Measurements from ENCODE around the gene NCOA6.

DNA sequence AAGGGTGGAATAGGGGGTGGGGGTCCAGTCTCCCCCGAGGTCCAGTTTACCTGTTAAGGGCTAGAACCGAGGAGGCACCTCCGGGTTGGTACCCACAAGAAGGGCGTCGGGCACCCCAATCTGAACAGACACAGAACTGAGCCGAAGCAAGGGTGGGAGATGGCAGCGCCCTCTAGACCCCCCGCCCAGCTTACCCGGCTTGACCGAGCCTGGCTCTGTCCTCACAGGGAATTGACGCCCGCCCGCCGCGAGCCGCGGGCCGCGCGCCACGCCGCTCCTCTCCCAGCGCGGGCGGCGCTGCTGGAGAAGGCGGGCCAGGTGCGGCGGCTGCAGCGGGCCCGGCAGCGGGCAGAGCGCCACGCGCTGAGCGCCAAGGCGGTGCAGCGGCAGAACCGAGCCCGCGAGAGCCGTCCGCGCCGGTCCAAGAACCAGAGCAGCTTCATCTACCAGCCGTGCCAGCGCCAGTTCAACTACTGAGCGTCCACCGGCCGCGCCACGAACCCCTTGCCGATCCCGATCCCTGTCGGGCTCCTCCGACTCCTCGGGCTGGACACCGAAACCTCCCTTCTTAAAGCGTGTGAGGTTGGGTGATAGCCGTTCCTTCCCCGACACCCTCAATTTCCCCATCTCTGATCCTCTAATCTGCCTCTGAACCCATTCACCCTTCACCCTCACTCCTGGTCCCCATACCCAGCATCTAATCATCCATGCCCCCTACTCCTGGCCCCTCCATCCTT, 115.5 kb downstream of the NCOA6 start:
- TF ChIP-seq, protein P1, sequence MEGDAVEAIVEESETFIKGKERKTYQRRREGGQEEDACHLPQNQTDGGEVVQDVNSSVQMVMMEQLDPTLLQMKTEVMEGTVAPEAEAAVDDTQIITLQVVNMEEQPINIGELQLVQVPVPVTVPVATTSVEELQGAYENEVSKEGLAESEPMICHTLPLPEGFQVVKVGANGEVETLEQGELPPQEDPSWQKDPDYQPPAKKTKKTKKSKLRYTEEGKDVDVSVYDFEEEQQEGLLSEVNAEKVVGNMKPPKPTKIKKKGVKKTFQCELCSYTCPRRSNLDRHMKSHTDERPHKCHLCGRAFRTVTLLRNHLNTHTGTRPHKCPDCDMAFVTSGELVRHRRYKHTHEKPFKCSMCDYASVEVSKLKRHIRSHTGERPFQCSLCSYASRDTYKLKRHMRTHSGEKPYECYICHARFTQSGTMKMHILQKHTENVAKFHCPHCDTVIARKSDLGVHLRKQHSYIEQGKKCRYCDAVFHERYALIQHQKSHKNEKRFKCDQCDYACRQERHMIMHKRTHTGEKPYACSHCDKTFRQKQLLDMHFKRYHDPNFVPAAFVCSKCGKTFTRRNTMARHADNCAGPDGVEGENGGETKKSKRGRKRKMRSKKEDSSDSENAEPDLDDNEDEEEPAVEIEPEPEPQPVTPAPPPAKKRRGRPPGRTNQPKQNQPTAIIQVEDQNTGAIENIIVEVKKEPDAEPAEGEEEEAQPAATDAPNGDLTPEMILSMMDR (IDR thresholded peaks at IDR 0.05; ENCODE audit: low read depth, low read length, poor library complexity, severe bottlenecking): peak; percentile 67
- no peak for TF ChIP-seq EZH2phosphoT487 (IDR thresholded peaks at IDR 0.05; ENCODE audit: borderline replicate concordance, low read length)

Measured in DOHH2 (cell line).